ENCODE results near the gene NLGN1. TPM values are rescaled to one million over a fixed set of nuclear protein-coding genes. Genes with fewer than 3 reads are reported as not detected.

The NLGN1 gene
- total RNA-seq, 1 donor, result 0.10 TPM

GRCh38 chr3:174253196-174253823 lies 855.8 kb downstream of the NLGN1 start:
- no peak overlapping the region for H3K4me3 ChIP-seq (ENCODE audit: low read length)
- H3K4me1 ChIP-seq (ENCODE audit: insufficient read depth, low read length), result no peaks in the 10 kb centered on the region
- H3K9me3 ChIP-seq (ENCODE audit: low read depth, low read length), result no peaks in the 10 kb centered on the region
- no peaks in the 10 kb centered on the region for H3K27me3 ChIP-seq (ENCODE audit: insufficient read depth, low read length)

DNA sequence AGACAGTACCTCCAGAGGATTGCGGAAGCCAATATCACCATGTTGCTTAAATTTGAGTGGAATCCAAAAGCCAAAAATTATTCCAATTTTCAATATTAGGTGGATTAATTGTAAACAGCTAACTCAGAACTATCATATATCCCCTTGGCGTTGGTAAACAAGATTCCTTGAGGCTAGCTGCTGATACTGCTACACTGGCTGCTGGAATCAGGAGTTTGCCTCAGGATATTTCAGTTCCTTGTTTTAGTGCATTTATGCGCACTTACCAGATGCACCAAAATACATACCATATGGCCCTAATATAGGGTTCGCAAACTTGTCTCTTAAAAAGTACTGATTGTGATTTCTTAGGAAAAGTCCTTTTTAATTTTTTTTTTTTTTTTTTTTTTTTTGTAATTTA lies 856.4 kb downstream of the NLGN1 start:
- Histone ChIP-seq H3K27me3 (ENCODE audit: insufficient read depth, low read length) (no peaks in the 10 kb centered on the region), H3K4me3 (ENCODE audit: low read length) (no peak overlapping the region), H3K9me3 (ENCODE audit: low read depth, low read length) (no peaks in the 10 kb centered on the region), H3K4me1 (ENCODE audit: insufficient read depth, low read length) (no peaks in the 10 kb centered on the region)

GRCh38 chr3:174255454-174255853 lies 857.9 kb downstream of the NLGN1 start:
- Histone ChIP-seq H3K27me3 (ENCODE audit: insufficient read depth, low read length) (no peaks in the 10 kb centered on the region), H3K4me1 (ENCODE audit: insufficient read depth, low read length) (no peaks in the 10 kb centered on the region), H3K9me3 (ENCODE audit: low read depth, low read length) (no peaks in the 10 kb centered on the region), H3K4me3 (ENCODE audit: low read length) (no peak overlapping the region)

GRCh38 chr3:174266476-174266875 lies 868.9 kb downstream of the NLGN1 start:
- Histone ChIP-seq H3K27me3 (ENCODE audit: insufficient read depth, low read length) (no peaks in the 10 kb centered on the region), H3K9me3 (ENCODE audit: low read depth, low read length) (no peaks in the 10 kb centered on the region), H3K4me3 (ENCODE audit: low read length) (no peak overlapping the region), H3K4me1 (ENCODE audit: insufficient read depth, low read length) (no peaks in the 10 kb centered on the region)

DNA sequence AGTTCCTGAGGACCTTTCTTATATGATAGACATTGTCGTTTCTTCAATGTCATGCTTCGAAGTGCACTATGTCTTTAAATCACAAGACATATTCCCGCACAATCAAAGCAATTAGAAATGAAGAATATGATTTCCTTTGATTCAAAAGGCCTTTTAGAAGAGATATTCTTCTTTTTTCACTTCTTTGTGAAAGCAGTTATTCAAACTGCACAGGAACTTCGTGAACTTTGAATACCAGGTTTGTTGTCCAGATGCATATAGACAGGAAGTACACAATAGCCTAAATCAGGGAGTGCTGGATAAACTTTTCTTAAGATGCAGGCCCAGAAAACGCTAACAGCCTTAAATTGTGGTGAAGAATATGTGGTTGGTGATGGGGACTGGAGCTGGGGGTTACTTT lies 870.5 kb downstream of the NLGN1 start:
- Histone ChIP-seq H3K27me3 (ENCODE audit: insufficient read depth, low read length) (no peaks in the 10 kb centered on the region), H3K9me3 (ENCODE audit: low read depth, low read length) (no peaks in the 10 kb centered on the region), H3K4me3 (ENCODE audit: low read length) (peak overlapping the region; percentile 10), H3K4me1 (ENCODE audit: insufficient read depth, low read length) (no peaks in the 10 kb centered on the region)

- Histone ChIP-seq H3K27me3 (ENCODE audit: insufficient read depth, low read length) (no peaks in the 10 kb centered on the region), H3K4me1 (ENCODE audit: insufficient read depth, low read length) (no peaks in the 10 kb centered on the region)
Observed at GRCh38 chr3:174268586-174268985, 871.0 kb downstream of the NLGN1 start.

DNA sequence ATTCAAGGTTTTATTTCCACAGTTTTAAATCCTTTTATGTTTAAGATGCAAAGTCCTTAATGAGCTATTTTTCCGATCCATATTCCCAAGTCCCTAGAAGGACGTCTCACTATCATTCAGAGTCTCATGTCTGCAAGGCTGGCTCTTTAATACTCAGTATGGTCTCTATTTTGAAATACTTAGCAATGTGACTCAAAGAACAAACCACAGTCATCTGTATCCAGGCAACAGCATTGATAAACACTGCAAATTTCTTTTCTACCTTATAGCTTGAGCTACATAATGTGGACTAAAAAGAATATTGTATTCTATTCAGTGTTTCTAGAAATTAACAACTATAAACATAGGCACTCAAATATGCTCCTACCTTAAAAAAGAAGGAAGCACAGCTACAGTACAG lies 873.3 kb downstream of the NLGN1 start:
- Histone ChIP-seq H3K9me3 (ENCODE audit: low read depth, low read length) (no peaks in the 10 kb centered on the region), H3K27me3 (ENCODE audit: insufficient read depth, low read length) (no peaks in the 10 kb centered on the region), H3K4me1 (ENCODE audit: insufficient read depth, low read length) (no peaks in the 10 kb centered on the region), H3K4me3 (ENCODE audit: low read length) (no peak overlapping the region)

More at GRCh38 chr3:174268586-174268985, 871.0 kb downstream of the NLGN1 start:
- Histone ChIP-seq H3K4me3 (ENCODE audit: low read length) (no peak overlapping the region), H3K9me3 (ENCODE audit: low read depth, low read length) (no peaks in the 10 kb centered on the region)

- Histone ChIP-seq H3K9me3 (ENCODE audit: low read depth, low read length) (no peaks in the 10 kb centered on the region), H3K4me1 (ENCODE audit: insufficient read depth, low read length) (no peaks in the 10 kb centered on the region), H3K27me3 (ENCODE audit: insufficient read depth, low read length) (no peaks in the 10 kb centered on the region), H3K4me3 (ENCODE audit: low read length) (no peak overlapping the region)
Observed at GRCh38 chr3:174275336-174275735, 877.8 kb downstream of the NLGN1 start.

- Histone ChIP-seq H3K9me3 (ENCODE audit: low read depth, low read length) (no peaks in the 10 kb centered on the region), H3K4me1 (ENCODE audit: insufficient read depth, low read length) (no peaks in the 10 kb centered on the region), H3K27me3 (ENCODE audit: insufficient read depth, low read length) (no peaks in the 10 kb centered on the region), H3K4me3 (ENCODE audit: low read length) (no peak overlapping the region)
Observed at GRCh38 chr3:174276826-174277225, 879.3 kb downstream of the NLGN1 start.

DNA sequence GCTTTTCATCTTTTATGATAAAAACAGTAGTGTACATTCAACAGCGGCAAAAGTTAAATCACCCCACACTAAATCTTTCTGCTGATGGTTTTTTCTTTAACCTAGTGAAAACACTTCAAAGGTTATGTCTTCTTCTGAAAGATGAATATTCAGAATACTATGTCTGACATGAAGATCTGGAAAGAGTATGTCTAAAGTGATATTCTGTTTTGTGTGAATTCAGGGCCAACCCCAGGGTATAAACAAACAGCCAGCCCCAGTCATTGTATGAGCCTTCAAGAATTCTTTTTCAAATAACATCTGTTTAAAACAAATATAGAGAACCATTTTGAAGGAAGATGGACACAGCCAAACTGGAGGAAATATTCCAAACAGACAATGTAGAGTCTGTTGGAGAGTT lies 880.5 kb downstream of the NLGN1 start:
- H3K4me3 ChIP-seq (ENCODE audit: low read length), result no peak overlapping the region
- no peaks in the 10 kb centered on the region for H3K4me1 ChIP-seq (ENCODE audit: insufficient read depth, low read length)
- no peaks in the 10 kb centered on the region for H3K27me3 ChIP-seq (ENCODE audit: insufficient read depth, low read length)
- H3K9me3 ChIP-seq (ENCODE audit: low read depth, low read length), result no peaks in the 10 kb centered on the region

DNA sequence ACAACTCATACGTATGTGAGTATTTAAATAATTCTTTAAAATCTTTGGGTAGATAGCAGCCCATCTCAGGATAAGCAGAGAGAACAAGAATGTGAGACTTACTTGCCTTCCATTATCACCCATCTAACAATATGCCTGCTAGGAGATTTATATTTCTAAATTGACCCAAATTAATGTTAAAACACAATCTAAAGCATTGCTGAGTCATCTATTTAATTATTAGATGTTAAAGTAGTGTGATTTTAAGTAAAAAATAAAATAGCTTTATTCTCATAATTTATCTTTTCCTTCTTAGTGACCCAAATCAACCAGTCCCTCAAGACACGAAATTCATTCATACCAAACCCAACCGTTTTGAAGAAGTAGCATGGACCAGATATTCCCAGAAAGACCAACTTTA lies 882.6 kb downstream of the NLGN1 start:
- H3K9me3 ChIP-seq (ENCODE audit: low read depth, low read length), result no peaks in the 10 kb centered on the region
- no peaks in the 10 kb centered on the region for H3K27me3 ChIP-seq (ENCODE audit: insufficient read depth, low read length)
- no peaks in the 10 kb centered on the region for H3K4me1 ChIP-seq (ENCODE audit: insufficient read depth, low read length)
- no peak overlapping the region for H3K4me3 ChIP-seq (ENCODE audit: low read length)

DNA sequence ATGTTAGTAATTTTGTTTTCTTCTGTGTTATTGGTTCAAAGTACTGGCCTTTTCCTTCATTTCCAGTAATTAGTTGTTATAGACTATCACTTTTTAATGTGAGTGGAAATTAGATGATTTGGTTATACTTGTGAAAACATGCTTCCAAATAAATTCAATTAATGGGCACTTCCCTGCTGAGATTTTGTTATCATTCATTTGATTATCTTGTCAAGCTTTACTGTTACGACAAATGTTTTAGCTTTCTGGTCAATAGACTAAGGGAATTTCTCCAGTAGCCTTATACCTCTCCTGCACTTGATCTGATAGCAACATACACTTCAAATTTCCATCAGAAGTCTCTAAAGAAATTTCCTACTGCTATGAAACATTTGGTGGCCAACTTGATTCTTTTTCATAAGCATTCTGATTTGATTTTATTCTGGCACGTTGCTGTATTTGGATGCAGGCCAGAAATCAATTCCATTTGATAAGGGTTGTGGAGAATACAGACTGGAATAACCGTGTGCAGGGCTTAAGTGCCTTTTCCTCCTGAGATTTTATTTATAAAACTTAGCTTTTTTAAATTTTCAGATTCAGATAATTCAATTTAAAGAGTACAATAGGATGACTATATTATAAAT lies 887.8 kb downstream of the NLGN1 start:
- H3K4me3 ChIP-seq (ENCODE audit: low read length), result no peak overlapping the region
- H3K4me1 ChIP-seq (ENCODE audit: insufficient read depth, low read length), result no peaks in the 10 kb centered on the region
- H3K9me3 ChIP-seq (ENCODE audit: low read depth, low read length), result no peaks in the 10 kb centered on the region
- no peaks in the 10 kb centered on the region for H3K27me3 ChIP-seq (ENCODE audit: insufficient read depth, low read length)

- no peaks in the 10 kb centered on the region for H3K27me3 ChIP-seq (ENCODE audit: insufficient read depth, low read length)
- no peak overlapping the region for H3K4me3 ChIP-seq (ENCODE audit: low read length)
- H3K4me1 ChIP-seq (ENCODE audit: insufficient read depth, low read length), result no peaks in the 10 kb centered on the region
- no peaks in the 10 kb centered on the region for H3K9me3 ChIP-seq (ENCODE audit: low read depth, low read length)
Observed at GRCh38 chr3:174287705-174288104, 890.2 kb downstream of the NLGN1 start.

GRCh38 chr3:174294616-174295015 lies 897.1 kb downstream of the NLGN1 start:
- Histone ChIP-seq H3K4me1 (ENCODE audit: insufficient read depth, low read length) (no peaks in the 10 kb centered on the region), H3K4me3 (ENCODE audit: low read length) (no peak overlapping the region)

DNA sequence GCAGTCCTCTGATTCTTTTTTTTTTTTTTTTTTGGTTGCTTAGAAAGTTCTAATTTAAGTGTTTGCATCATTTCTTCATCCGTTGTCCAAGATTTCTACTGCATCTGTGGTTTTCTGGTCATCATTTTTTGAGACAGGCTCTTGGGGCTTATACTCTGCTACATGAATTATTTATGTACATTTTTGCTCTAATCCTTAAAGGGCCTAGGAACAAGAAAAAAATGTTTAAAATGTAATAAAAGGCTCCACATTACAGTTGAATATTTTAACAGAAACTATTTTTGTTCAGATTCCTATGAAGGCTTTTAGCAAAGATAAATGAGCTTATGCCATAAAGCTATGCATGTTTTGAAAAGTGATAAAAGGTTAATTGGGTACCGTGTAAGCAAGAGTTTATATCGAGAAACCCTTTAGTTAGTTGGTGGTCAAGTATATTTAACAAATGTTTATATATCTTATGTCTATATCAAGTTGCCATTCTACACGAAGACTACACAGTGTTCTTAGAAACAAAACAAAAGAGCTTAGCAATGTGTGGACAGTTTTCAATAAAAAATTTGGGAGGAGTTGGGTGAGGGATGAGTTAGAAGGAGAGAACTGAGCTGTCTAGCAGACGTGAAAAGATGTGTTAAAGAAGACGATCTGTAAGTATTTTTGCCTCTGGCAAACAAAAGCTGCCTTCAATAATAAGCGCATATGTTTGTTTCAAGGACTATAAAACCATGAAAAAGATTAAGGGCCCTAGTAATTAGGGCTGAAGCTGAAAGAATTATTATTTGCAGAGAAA lies 898.0 kb downstream of the NLGN1 start:
- Histone ChIP-seq H3K4me3 (ENCODE audit: low read length) (no peak overlapping the region), H3K27me3 (ENCODE audit: insufficient read depth, low read length) (no peaks in the 10 kb centered on the region), H3K4me1 (ENCODE audit: insufficient read depth, low read length) (no peaks in the 10 kb centered on the region), H3K9me3 (ENCODE audit: low read depth, low read length) (no peaks in the 10 kb centered on the region)

More at GRCh38 chr3:174294616-174295015, 897.1 kb downstream of the NLGN1 start:
- Histone ChIP-seq H3K9me3 (ENCODE audit: low read depth, low read length) (no peaks in the 10 kb centered on the region), H3K27me3 (ENCODE audit: insufficient read depth, low read length) (no peaks in the 10 kb centered on the region)
